H1 (cell line): ENCODE results near the gene DHX9. TPM values are rescaled to one million over a fixed set of nuclear protein-coding genes. Genes with fewer than 3 reads are reported as not detected.

ENCODE experiments used
- CTCF ChIA-PET: fragments of 300-600 bp; sonication (Branson Sonifier 250); formaldehyde crosslinking; loops from one replicate; lab custom pipeline; 2021; ENCODE audit not compliant: partially characterized antibody; lab: Charles Lee
- POLR2A ChIA-PET: fragments of 300-600 bp; sonication (Branson Sonifier 250); formaldehyde crosslinking; loops from one replicate; lab custom pipeline; 2021; ENCODE audit warnings: inconsistent platforms; ENCODE audit not compliant: partially characterized antibody; lab: Charles Lee
- DNase-seq, 2 experiments: peaks; one replicate each; pipeline versions ENCODE4 v3.0.0 to v3.0.0-alpha.2; 2010 to 2022; ENCODE audit warnings: low spot score in 2 of 2, low read depth in 1 of 2, mixed read lengths in 1 of 2
- FAIRE-seq: peaks from 2 replicates; lab custom pipeline; 2011; peaks lifted over from hg19 to GRCh38; lab: Jason Lieb, UNC
- H2AFZ ChIP-seq: 2 replicates; pipeline ENCODE4 v1.8.1; 2012; ENCODE audit warnings: low read length, inconsistent platforms
- H2AK5ac ChIP-seq: 2 replicates; pipeline ENCODE4 v1.6.1; 2013; ENCODE audit warnings: low read depth, low read length
- H2BK120ac ChIP-seq: replicated peaks from 2 replicates; pipeline ENCODE3; 2013; ENCODE audit warnings: low read depth, low read length, inconsistent platforms
- H2BK12ac ChIP-seq: 2 replicates; pipeline ENCODE4 v1.6.1; 2013; ENCODE audit warnings: low read depth, low read length
- H2BK15ac ChIP-seq: 2 replicates; pipeline ENCODE4 v1.6.1; 2013; ENCODE audit warnings: low read length
- H2BK20ac ChIP-seq: 2 replicates; pipeline ENCODE4 v1.6.1; 2013; ENCODE audit warnings: low read length
- H2BK5ac ChIP-seq: 2 replicates; pipeline ENCODE4 v1.6.1; 2013; ENCODE audit warnings: low read depth, low read length
- H3K14ac ChIP-seq: 2 replicates; pipeline ENCODE4 v1.6.1; 2013; ENCODE audit warnings: inconsistent platforms; ENCODE audit not compliant: insufficient read length
- H3K18ac ChIP-seq: 2 replicates; pipeline ENCODE4 v1.6.1; 2013; ENCODE audit warnings: low read length; ENCODE audit errors: extremely low read depth
- H3K23ac ChIP-seq: 2 replicates; pipeline ENCODE4 v1.6.1; 2013; ENCODE audit warnings: inconsistent platforms; ENCODE audit not compliant: insufficient read length
- H3K23me2 ChIP-seq: 2 replicates; pipeline ENCODE4 v1.6.1; 2013; ENCODE audit warnings: low read depth, low read length
- H3K27ac ChIP-seq: 2 replicates; pipeline ENCODE4 v1.6.1; 2011; ENCODE audit warnings: low read depth, low read length, inconsistent platforms
- H3K27me3 ChIP-seq, 4 experiments: replicated peaks in 1 of 4; 1 replicate in 1 of 4; 2 replicates in 3 of 4; pipeline versions ENCODE4 v1.6.1 to v1.8.1; 2011 to 2013; ENCODE audit warnings: low read length in 3 of 4, mild to moderate bottlenecking in 3 of 4, inconsistent platforms in 2 of 4, mixed read lengths in 2 of 4, moderate library complexity in 1 of 4; ENCODE audit not compliant: control insufficient read depth in 3 of 4, insufficient read depth in 3 of 4; ENCODE audit errors: extremely low read depth in 1 of 4
- H3K36me3 ChIP-seq, 4 experiments: 2 replicates each; pipeline versions ENCODE4 v1.6.1 to v1.8.1; 2011 to 2013; ENCODE audit warnings: mild to moderate bottlenecking in 4 of 4, low read length in 3 of 4, moderate library complexity in 2 of 4, control low read depth in 1 of 4, inconsistent platforms in 1 of 4; ENCODE audit not compliant: insufficient read depth in 4 of 4, control insufficient read depth in 2 of 4
- H3K4ac ChIP-seq: replicated peaks from 2 replicates; pipeline ENCODE3; 2013; ENCODE audit warnings: low read length, low read depth, mixed read lengths, inconsistent platforms; ENCODE audit not compliant: insufficient read length
- H3K4me1 ChIP-seq, 4 experiments: replicated peaks in 1 of 4; 1 replicate in 1 of 4; 2 replicates in 3 of 4; pipeline versions ENCODE4 v1.6.1 to v1.8.1; 2011 to 2013; ENCODE audit warnings: low read length in 3 of 4, inconsistent platforms in 2 of 4, mixed read lengths in 1 of 4; ENCODE audit not compliant: insufficient read depth in 4 of 4, control insufficient read depth in 3 of 4
- H3K4me2 ChIP-seq, 2 experiments: 2 replicates each; pipeline versions ENCODE4 v1.6.1 to v1.8.1; 2011 to 2013; ENCODE audit warnings: low read depth in 2 of 2, low read length in 2 of 2, control low read depth in 1 of 2, inconsistent platforms in 1 of 2, mild to moderate bottlenecking in 1 of 2; ENCODE audit not compliant: insufficient read depth in 1 of 2
- H3K4me3 ChIP-seq, 4 experiments: fragments of 200-600, 300-600 bp in 1 of 4; sonication (generic), shearing (Covaris generic), sonication (Bioruptor Twin) in 1 of 4; 2 replicates each; pipeline versions ENCODE4 v1.5.1 to v1.8.1; 2011 to 2016; ENCODE audit warnings: low read length in 4 of 4, low read depth in 3 of 4, control low read depth in 2 of 4, inconsistent platforms in 2 of 4, mild to moderate bottlenecking in 2 of 4, mixed read lengths in 1 of 4, moderate library complexity in 1 of 4; ENCODE audit not compliant: insufficient read depth in 2 of 4; ENCODE audit errors: extremely low read depth in 1 of 4
- H3K56ac ChIP-seq: replicated peaks from 2 replicates; pipeline ENCODE3; 2013; ENCODE audit warnings: low read depth, mild to moderate bottlenecking, mixed read lengths, low read length, inconsistent platforms; ENCODE audit not compliant: insufficient read length
- H3K79me1 ChIP-seq: 2 replicates; pipeline ENCODE4 v1.6.1; 2013; ENCODE audit warnings: low read depth, low read length, control low read depth
- H3K79me2 ChIP-seq, 2 experiments: 2 replicates each; pipeline versions ENCODE4 v1.6.1 to v1.8.1; 2012 to 2013; ENCODE audit warnings: low read length in 2 of 2, mild to moderate bottlenecking in 2 of 2, inconsistent platforms in 1 of 2; ENCODE audit not compliant: insufficient read depth in 2 of 2, control insufficient read depth in 1 of 2
- H3K9ac ChIP-seq, 4 experiments: replicated peaks in 1 of 4; 1 replicate in 1 of 4; 2 replicates in 3 of 4; pipeline versions ENCODE4 v1.6.1 to v1.8.1; 2011 to 2013; ENCODE audit warnings: low read depth in 3 of 4, low read length in 3 of 4, control low read depth in 2 of 4, mild to moderate bottlenecking in 2 of 4, moderate library complexity in 2 of 4, inconsistent platforms in 1 of 4; ENCODE audit errors: extremely low read depth in 1 of 4
- H3K9me3 ChIP-seq, 2 experiments: 2 replicates each; pipeline versions ENCODE4 v1.6.1 to v1.8.1; 2012 to 2013; ENCODE audit warnings: mild to moderate bottlenecking in 2 of 2, moderate library complexity in 2 of 2, control low read depth in 1 of 2, inconsistent platforms in 1 of 2, low read depth in 1 of 2, low read length in 1 of 2, mixed read lengths in 1 of 2; ENCODE audit not compliant: insufficient read depth in 2 of 2
- H4K20me1 ChIP-seq, 2 experiments: replicated peaks in 1 of 2; 2 replicates each; pipeline versions ENCODE3 to v1.8.1; 2011 to 2013; ENCODE audit warnings: inconsistent platforms in 2 of 2, low read length in 2 of 2, mild to moderate bottlenecking in 1 of 2; ENCODE audit not compliant: insufficient read depth in 2 of 2, control insufficient read depth in 1 of 2
- H4K5ac ChIP-seq: 2 replicates; pipeline ENCODE4 v1.6.1; 2013; ENCODE audit warnings: low read length, low read depth, mixed read lengths, inconsistent platforms; ENCODE audit not compliant: insufficient read length
- H4K8ac ChIP-seq: 2 replicates; pipeline ENCODE4 v1.8.0; 2013; ENCODE audit warnings: mild to moderate bottlenecking, moderate library complexity, low read length, inconsistent platforms; ENCODE audit not compliant: insufficient read depth; ENCODE audit errors: extremely low read depth
- H4K91ac ChIP-seq: replicated peaks from 2 replicates; pipeline ENCODE3; 2013; ENCODE audit warnings: low read length, mixed read lengths, inconsistent platforms; ENCODE audit not compliant: insufficient read length
- ATF3 ChIP-seq: IDR thresholded peaks from 2 replicates; pipeline ENCODE4 v1.6.1; 2011; ENCODE audit warnings: low read depth, mild to moderate bottlenecking, low read length; ENCODE audit not compliant: insufficient read depth
- BCL11A ChIP-seq, 2 experiments: IDR thresholded peaks; one replicate each; pipeline ENCODE4 v1.6.1; 2011; ENCODE audit warnings: low read depth in 2 of 2, low read length in 2 of 2, mild to moderate bottlenecking in 2 of 2
- POLR2A ChIP-seq, 2 experiments: IDR thresholded peaks; 1 replicate in 1 of 2; 2 replicates in 1 of 2; pipeline ENCODE4 v1.6.1; 2011; ENCODE audit warnings: low read depth in 2 of 2, low read length in 2 of 2, mild to moderate bottlenecking in 2 of 2; ENCODE audit errors: control extremely low read depth in 1 of 2
- WGBS, 2 experiments: shearing (Covaris generic) in 1 of 2; methylation state at CpG; one replicate each; pipeline versions ENCODE4 v1.1.6 to v1.1.7; 2013 to 2015; ENCODE audit warnings: low lambda C conversion rate in 2 of 2, mixed read lengths in 2 of 2, inconsistent platforms in 1 of 2, low coverage in 1 of 2, missing lambda C conversion rate in 1 of 2; ENCODE audit not compliant: insufficient replicate concordance in 2 of 2, insufficient coverage in 1 of 2, insufficient read length in 1 of 2; ENCODE audit errors: extremely low coverage in 1 of 2, missing lambda C conversion rate in 1 of 2; 5-methylcytosine and 5-hydroxymethylcytosine counted together
- polyA plus RNA-seq, 7 experiments: library from polyadenylated mRNA; depleted of rRNA in 3 of 7; stranded (reverse) in 5 of 7; unstranded in 2 of 7; fragments of >200 nt in 5 of 7; fragments of 200-250 nt in 2 of 7; gene quantifications; 1 replicate in 5 of 7; 2 replicates in 1 of 7; 4 replicates in 1 of 7; pipeline versions ENCODE4 v1.2.1 to v1.2.3, GENCODE V29; 2011 to 2013; ENCODE audit warnings: missing spikeins in 2 of 7, mixed read lengths in 2 of 7
- total RNA-seq: library from RNA; stranded (reverse); fragmentation: NEBNext Ultra II Directional; extraction: Animal tissue kit (Norgen Biotek cat#: 25700); gene quantifications from 2 replicates; pipeline ENCODE4 v1.2.1, GENCODE V29; 2021

Gene DHX9
- total and polyA plus RNA-seq, 2 of the 8 experiments (the other 6 are each of a cell fraction or from before 2014, with no cell fraction given): 153 to 333 TPM

DNA sequence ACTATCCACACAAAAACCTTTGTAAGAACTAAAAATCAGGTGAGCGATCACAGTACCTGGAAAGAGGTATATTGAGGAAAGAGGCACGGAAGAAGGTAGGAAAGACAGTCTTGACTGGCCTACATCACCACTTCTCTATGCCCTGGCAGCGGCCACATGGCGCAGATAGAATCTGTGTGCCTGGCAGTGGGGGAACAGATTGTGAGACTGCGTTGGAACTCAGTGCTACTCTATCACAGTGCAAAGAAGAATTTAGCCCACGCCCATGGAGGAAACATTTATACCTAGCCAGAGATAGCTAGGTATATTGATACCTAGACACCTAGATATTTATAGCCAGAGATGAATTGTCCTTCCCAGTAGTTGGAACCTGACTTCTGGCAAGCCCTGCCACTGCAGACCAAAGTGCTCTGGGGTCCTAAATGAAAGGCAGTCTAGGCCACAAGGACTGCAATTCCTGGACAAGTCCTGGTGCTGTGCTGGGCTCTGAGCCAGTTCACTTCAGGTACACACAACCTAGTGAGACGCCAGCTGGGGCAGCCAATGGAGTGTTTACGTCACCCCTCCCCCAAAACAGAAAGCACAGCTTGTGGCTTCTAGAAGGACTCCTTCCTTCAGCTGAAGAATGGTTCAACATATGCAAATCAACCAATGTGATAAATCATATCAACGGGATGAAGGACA is 51.9 kb downstream of the DHX9 start:
- H3K23ac ChIP-seq: no peak overlapping the region
- peak in 1 of 2 experiments; percentile 44; a peak in 1 of 3 replicates for TF ChIP-seq POLR2A (IDR thresholded peaks at IDR 0.05; ENCODE audit: control extremely low read depth in 1 of 2, low read depth in 2 of 2, low read length in 2 of 2)
- TF ChIP-seq ATF3: no peak
- TF ChIP-seq BCL11A (IDR thresholded peaks at IDR 0.05; ENCODE audit: low read depth in 2 of 2, low read length in 2 of 2): no peak
- peaks cover 6 to 10% of the 10 kb centered on the region in 2 experiments for H4K20me1 ChIP-seq
- FAIRE-seq (no peak), DNase-seq (no peak)
- 0 out of 2 replicates have a peak overlapping the region, but pooled peaks have one; percentile 5 for H2BK5ac ChIP-seq
- no peak overlapping the region; a peak in 1 of 4 replicates for H3K4me2 ChIP-seq
- no peaks in the 10 kb centered on the region for H3K79me1 ChIP-seq
- H4K91ac ChIP-seq: peak overlapping the region; percentile 55
- H3K27me3 ChIP-seq: no peaks in the 10 kb centered on the region
- no peaks in the 10 kb centered on the region for H3K79me2 ChIP-seq
- H3K4ac ChIP-seq: no peak overlapping the region
- H3K4me1 ChIP-seq: no peaks in the 10 kb centered on the region
- H3K18ac ChIP-seq: no peak overlapping the region
- no peaks in the 10 kb centered on the region for H3K23me2 ChIP-seq
- no peak overlapping the region for H2BK20ac ChIP-seq
- no peak overlapping the region for H3K56ac ChIP-seq
- H2AK5ac ChIP-seq: no peak overlapping the region
- no peak overlapping the region for H4K5ac ChIP-seq
- ChIA-PET POLR2A (interaction anchor here (0.7 to 4.7 kb wide), 10 partner anchors 12 to 737 kb away, joined by 3 to 52 read pairs (median 18); partner anchors contain the start of gene DHX9), CTCF (interaction anchor here (0.6 to 1.6 kb wide), 3 partner anchors 33 to 290 kb away, joined by 3 read pairs; no protein-coding TSS in a partner anchor)
- no peak overlapping the region for H2AFZ ChIP-seq
- H2BK15ac ChIP-seq: 0 out of 2 replicates have a peak overlapping the region, but pooled peaks have one; percentile 84
- H2BK12ac ChIP-seq: no peak overlapping the region
- no peak overlapping the region for H4K8ac ChIP-seq
- H3K36me3 ChIP-seq: peaks cover 6 to 27% (median 22%) of the 10 kb centered on the region in 4 experiments; a peak in 7 of 8 replicates
- no peak overlapping the region for H3K27ac ChIP-seq
- H3K9me3 ChIP-seq: no peaks in the 10 kb centered on the region; a peak in 1 of 4 replicates
- 90% methylated on average over 9 of the region's 9 CpGs; no CpG with 5 or more reads in 1 of the 2 experiments for WGBS, 2 experiments
- no peak overlapping the region for H3K4me3 ChIP-seq
- H3K14ac ChIP-seq: no peak overlapping the region
- no peak overlapping the region for H2BK120ac ChIP-seq
- H3K9ac ChIP-seq: no peak overlapping the region; a peak in 1 of 7 replicates
